ENCODE data around the gene DACH1.
"Not testable (repeated sequence)": the region's sequence is repeated elsewhere in the genome, so short reads cannot be mapped to it uniquely, and the experiment has no call there.

DACH1 gene

DNA sequence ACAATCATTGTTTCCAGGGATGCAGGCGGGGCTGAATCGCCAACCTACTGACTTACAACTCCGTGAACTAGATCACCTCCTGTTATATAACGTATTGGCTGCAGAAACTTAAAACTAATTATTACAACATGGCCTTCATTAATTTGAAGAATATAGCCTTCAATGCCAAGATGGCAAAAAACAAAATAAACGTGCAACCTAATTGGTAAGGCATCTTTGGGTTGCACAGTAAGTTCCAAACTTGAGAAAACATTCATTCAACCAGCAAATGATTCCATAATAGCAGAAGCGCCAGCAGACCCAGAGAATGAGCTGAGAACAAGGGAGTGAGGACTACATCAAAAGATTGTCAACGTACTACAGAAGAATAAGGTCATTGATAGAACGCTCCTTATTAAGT, 39.8 kb downstream of the DACH1 start:
- DNase-seq: no peak

DNA sequence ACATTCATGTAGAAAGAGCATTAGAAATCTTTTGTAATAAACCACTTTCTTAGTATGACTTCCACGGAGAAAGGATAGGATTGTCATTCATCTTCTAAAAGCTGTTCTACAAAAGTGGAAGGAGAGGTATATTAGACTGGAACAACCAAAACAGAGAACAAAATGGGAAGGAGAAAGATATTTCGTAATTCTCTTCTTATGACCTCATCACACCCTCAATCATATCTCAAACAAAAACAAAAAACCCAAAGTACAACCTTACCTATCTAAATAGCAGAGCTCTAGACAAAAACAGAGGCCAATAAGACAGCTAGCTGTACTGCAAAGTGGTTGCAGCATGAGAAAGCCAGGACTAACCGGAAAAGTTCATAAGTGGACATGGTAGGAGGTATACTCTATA, 46.3 kb downstream of the DACH1 start:
- no peak for DNase-seq

DNA sequence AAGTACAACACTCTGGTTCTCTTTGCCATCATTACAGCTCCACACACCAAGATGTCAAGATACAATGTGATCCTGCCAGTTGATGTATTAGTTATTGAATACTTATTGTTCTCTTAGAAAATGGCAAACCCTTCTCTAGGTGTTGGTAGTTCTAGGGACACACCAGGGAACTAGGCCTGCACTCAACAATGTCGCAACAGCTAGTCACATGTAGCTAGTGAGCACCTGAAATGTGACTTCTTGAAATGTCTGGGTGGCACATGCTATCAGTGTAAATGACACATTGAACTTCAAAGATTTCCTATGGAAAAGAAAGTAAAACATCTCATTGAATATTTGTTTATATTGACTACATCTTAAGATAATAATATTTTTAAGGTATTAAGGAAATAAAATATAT, 49.7 kb downstream of the DACH1 start:
- DNase-seq: no peak

DNA sequence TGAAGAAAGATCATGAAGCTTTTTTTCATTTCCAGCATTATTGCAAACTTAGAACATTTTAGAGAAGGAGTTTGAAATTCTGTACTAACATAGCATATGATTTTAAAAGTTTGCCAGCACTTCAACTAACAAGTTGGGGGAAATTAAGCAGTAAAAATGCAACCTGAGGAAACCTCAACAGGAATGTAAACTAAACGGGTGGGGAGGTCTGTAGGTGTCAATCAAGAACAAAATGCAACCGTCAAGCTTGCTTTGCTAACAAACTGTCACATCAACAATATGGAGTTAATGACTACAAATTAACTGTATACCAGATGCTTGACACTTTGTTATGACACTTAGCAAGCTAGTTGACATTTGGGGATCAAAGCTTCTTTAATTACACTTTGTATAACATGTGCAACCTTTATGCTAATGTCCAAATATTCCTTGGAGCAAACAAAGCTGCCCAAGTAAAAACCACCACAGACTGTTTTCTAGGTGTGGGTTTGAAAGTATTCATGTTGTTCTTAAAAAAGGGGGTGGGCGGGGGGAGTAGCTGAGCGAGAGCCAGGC, 52.1 kb downstream of the DACH1 start:
- no peak for DNase-seq

DNA sequence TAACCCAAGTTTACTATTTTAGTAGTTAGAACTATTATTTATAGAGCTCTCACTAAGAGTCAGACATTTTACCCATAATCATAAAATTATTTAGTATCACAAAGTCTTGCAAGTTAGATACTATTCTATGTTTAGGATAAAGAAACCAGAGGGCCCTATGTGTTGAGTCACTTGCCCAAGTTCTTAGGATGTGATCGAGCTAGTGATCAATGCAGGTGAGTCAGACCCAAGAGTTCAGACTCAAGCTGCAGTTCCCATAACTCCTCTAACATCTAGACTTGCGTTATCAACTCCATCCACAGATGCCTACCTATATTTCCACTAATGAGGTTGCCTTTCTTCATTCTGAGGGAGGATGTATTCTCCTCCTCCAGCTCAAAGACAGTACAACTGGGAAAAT, 53.8 kb downstream of the DACH1 start:
- no peak for DNase-seq

DNA sequence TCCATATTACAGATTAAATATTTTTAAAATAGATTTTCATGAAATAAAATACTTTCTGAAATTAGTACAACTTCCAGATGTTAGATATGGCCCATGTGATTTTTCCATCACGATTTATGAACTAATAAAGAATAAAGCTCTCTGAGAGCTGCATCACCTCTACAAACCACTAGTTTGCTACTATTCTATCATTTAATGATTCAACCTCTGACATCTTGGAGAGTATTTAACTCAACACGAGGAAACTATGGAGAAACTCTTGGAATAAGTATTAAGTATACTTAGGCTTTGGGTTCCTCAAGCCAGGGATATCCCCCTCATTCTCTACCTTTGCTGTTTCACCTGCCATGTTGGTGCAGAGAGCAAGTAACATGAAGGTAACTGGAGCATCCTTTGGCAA, 55.7 kb downstream of the DACH1 start:
- no peak for DNase-seq

DNA sequence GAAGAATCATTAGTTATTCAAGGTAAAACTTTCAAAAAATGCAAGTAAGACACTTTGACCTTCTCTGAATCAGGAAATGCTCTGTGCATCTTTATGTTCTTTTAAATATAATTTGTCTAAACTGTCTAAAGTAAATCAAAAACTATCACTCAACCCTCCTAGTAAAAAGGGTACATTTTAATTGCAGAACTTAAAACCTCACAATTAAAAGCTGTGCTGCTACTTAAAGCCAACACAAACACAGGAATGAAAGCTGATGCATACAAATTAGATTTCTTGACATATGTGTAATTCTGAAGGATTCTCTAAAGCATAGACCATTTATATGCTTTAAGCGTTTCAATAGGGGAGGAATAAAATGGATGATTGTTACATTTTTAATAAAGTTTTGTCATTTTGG, 58.3 kb downstream of the DACH1 start:
- DNase-seq: no peak

DNA sequence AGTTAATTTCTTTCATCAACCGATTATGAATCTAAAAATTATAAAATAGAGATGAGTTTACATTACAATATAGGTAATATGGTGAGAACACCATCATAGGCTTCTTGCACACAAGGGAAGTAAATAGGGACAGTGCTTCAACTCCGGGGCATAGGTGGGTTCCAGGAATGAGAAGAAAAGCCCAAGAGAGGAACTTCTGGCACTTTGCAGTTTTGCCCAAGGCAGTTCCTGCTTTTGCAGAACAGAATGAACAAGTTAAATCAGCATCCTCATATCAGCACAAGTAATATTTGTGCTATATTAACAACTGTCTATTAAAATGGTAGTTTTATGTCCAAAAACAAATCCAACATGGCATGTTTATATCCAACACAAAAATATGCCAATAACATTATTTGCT, 60.1 kb downstream of the DACH1 start:
- no peak for DNase-seq

DNA sequence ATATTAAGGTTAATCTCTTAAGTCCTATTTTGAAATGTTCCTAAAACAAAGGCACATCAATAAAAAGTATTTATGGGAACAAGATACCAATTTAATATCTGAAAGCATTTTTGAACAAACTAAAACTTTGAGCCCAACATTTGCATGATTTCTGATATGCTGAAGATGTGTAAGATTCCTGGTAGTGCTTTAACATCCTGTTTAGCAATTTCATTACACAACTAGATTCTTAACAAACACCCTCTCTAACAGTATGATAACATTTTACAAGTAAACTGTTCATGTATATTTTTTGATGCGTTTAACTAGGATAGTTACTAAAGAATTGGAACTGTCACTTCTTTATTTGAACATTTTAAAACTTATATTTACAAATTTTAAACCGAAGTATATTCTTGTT, 63.9 kb downstream of the DACH1 start:
- DNase-seq: no peak

DNA sequence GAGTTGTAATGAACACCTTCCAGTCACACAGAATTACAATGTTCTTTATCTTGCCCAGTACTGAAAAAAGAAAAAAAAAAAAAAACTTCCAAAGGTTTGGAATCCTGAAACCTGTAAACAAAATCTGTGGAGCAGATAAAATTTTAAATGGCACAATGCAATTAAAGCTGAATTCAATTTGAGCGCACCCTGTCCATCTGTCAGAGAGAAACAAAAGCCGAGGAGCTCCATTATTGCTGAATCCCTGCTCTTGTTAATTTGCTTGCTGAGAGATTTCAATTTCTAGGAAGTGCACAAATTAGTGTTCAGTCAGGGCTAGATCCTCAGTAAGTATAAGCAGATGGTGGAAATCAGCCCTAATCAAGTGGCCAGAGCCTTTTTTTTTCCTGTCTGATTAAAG, 65.2 kb downstream of the DACH1 start:
- DNase-seq: no peak

DNA sequence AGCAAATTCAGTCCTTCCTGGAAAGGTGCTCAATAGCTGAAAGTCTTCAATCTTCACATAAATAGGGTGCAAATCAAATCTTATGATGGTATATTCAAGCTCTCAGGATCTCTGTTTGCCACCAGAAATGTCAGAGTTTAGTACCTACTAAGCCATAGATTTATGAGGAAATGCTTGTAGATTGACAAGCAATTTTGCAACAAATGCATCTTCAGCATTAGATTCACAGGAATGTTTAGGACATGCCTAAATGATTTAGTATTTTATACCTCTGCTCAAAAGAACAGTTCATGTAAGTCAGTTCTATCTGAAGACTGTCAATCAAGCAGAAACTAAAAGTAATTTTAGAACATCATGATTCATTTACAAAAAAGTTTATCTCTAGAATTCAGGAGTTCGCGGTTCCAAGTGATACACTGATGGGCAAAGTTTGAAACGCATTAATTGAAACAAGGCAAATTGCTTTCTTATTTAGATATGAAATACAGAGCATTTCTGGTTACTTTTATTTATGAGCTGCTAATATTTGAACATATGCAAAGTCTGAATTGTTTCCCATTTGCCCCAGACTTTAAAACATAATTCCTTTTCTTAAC, 65.7 kb downstream of the DACH1 start:
- DNase-seq: no peak

DNA sequence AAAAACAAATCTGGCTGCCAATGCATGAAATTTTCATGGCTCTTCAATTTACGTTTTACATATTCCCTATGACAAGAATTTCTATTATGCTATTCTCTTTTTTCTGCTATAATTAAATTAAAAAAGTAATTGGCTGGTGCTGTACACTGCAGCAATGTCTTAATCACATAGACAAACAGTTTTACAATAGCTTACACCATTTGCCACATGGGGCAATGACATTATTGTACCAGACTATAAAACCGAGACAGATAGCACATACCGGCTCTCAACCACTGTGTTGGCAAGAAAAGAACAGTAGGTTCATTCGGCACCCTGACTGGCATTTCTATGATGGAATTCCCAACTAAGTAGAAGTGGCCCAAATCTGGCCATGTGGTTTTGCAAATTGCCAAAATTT, 67.7 kb downstream of the DACH1 start:
- DNase-seq: no peak

DNA sequence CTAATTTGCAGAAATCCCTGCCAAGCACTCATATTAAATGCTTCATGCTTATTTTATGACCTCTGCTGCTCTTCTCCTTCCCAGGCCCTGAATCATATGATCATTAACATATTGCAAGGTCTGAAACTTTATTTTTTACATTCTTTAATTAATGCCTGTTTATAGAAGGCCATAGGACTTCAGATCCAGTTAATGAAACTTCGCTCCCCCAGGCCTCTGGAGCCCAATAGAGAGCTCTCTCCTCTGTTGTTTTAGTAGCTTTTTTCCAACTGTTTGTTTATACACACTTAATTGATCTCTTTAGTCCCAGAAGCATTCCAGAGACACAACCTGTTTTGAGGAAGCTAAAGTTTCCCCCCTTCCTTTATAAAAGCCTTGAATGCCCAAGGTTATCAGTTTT, 68.3 kb downstream of the DACH1 start:
- DNase-seq: no peak

DNA sequence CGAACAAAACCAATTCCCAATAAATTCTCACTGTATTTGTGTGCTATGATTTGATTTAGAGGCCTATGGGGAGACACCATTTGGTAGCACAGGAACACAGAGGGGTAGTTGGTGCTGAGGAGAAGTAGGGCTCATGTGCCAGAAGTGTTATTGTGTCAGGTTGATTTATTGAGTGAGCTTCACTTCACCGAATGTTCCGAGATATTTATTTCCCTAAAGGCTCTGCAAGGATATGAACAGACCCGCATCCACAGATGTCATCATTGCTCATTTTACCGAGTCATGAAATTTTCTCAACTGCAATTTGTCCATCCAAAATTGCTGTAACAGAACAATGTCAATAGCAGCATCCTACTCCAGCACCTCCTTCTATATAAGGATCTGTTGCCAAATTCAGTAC, 69.5 kb downstream of the DACH1 start:
- DNase-seq: no peak

DNA sequence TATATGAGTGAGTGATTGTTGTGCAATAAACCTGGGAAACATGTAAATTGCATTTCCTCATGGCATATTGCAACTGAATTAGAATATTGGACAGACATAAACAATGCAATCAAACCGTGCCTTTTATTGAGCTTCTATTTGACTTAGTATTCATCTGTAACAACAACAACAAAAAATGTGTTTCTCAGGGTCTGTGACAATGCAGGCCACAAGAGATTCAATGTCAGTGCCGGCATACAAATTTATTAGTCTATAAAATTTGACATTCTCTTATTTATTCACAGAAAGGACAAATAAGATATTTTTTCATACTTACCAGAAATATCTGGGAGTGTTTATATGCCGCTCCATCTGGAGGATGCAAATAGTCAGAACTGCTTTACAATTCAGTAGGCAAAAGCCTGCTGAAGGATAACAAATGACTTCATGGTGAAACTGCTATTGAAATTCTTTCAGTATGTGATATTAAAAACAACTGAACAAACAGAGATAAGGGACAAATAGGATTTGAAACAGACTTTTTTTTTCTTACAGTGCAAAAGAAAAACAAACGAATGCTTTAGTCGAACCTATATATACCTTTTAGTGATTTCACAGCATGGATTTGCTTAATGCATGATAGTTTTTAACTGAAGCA, 77.2 kb downstream of the DACH1 start:
- DNase-seq: no peak

DNA sequence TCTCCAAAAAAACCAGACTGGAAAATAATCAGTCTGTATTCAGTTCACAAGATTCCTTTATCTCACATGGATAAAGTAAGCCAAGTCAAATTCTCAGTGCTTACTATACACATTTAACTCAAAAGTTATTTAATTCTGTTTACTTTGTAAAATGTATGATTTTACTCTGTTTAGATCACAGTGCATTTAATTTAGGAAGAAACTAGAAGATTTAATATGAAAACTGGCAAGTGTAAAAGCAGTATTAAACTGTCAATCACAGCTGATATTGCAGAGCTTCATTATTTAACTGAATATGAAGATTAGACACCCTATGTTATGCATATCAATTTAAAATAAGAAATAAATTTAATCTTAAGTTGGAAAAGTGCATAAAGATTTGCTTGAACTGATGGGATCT, 78.0 kb downstream of the DACH1 start:
- DNase-seq: no peak

DNA sequence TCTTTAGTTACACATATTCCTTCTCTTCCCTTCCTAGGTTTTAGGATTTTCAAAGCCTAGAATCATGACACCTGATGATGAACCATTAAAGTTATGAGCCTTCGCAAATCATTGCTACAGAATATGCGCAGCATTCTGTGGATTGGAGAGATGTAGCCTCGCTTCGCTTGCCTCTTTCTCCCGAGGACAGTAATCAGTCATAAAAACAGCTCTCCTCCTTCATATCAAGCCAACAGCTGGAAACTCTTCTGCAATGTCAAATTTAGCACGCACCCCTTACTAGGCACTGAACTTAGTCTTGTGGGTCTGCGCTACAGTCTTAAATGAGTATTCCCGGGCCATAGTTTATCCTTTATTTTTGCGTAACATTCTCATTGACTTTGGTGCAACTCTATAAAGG, 79.6 kb downstream of the DACH1 start:
- DNase-seq: no peak

DNA sequence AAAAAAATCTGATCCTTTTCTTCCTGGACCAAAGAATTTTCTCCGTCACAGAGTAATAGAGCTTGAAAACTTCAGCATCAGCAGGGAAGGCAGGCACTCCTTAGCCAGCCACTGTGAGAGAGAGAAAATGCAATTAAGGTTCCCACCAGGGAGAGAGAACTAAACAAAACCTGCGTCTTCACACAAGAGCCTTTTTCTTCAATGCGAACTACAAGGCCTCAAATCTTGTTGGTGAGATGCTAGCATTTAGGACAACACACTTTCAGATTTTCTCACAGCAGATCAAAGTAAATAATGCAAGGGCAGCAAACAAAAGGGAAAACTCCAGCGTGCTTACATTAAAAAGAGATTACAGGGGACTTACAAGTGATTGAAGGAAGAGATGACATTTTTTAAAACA, 80.1 kb downstream of the DACH1 start:
- DNase-seq: no peak

DNA sequence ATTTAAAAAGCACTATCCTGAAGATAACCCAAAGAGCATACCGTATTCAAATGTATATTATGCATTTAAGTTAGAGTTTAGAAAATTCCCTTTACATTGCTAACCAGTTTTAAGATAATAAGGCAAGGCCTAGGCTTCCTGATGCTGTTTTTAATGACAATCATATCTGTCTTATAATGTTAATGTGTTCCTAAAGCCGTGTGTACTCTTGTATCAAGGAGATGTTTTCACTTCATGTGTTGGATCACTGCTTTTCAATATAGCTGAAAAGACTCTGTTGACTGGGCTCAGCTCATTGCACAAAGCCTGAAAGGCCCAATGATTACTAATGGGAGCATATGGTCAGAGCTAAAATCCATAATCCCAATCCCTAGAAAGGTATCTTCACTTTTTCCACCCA, 81.6 kb downstream of the DACH1 start:
- no peak for DNase-seq

DNA sequence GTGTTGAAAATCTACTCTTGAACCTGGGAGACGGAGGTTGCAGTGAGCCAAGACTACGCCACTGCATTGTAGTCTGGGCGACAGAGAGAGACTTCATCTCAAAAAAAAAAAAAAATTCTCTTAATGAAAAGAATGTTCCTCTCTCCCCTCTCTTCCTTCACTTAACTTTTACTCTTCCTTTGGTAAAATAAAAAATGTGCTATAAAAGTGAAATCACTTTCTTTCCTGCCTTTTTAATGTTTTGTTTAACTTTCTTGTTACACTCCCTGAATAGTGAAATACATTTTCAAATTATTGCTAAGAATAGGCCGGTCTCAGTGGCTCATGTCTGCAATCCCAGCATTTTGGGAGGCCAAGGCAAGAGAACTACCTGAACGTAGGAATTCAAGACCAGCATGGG, 86.5 kb downstream of the DACH1 start:
- DNase-seq: no peak

DNA sequence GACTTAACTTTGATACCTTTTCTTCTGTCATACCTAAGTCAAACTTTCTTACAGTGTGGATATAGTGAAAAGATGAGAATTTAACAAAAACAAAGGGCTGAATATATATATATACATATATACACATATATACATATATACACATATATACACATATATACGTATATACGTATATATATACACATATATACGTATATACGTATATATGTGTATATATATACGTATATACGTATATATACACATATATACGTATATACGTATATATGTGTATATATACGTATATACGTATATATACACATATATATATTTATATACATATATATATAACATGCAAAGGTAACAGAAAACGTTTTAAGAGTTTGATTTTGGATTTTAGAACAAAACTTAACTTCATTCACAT, 88.0 kb downstream of the DACH1 start:
- not testable (repeated sequence) for DNase-seq

DNA sequence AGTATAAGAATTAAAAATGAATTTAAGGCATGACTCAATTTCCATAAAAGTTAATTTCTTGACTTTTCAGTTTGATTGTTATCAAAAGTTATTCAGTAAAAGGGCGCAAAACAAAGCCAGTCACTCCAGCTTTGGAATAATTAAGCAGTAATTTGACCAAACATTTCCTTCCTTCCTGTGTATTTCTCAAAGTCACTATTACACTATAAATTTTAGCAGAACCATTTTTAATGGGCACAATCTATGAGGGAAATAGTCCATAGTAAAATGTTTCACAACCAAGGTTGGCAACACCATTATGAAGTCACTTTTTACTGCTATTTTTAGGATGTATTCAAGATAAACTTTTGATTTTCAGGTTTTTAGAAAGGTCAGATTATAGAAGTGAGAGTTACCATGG, 91.0 kb downstream of the DACH1 start:
- DNase-seq: no peak

DNA sequence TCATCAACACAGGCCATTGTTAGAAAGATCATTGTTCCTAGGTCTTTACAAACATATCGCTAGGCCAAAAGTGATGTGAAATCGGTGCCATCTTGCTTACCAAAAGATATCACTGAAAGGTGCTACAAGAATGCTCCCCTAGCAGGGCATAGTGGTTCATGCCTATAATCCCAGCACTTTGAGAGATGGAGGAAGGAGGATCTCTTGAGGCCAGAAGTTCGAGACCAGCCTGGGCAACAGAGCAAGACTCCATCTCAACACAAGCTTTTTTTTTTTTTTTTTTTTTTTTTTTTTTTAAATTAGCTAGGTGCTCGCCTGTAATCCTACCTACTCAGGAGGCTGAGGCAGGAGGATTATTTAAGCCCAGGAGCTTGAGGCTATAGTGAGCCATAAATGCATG, 92.1 kb downstream of the DACH1 start:
- no peak for DNase-seq

DNA sequence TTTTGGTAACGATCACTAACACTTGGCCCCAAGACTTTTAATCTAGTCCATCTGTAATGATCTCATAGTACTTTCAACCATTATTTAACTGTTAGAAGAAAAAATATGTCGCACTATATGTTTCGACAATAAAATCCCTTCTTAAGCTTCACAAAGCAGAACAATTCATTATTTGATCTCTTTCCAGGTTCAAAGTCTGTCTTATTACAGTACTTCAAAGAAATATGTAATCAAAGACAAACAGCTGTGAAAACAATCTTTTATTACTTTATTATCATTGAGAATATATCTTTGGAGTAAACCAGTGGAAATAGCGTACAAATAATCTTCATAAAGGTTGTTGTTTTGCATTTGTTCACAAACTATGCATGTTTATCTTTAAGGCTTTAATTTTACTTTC, 93.5 kb downstream of the DACH1 start:
- DNase-seq: no peak

DNA sequence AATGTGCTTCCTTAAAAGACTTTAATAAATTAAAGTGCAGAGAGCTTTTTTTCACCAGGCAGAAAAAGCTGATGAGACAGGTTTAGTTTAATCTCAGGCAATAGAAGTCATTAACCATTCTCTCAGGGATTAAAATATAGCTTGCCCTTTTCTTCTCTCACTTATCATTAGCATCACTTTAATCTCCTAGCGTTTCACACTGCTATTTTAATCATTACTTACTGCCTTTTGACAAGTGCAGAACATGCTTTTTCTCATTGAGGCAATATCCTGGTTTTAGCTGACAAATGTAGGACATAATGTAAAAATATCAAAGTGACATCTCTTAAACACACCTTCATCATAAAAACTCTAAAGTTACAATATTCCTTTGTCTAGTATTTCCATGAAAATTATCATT, 94.6 kb downstream of the DACH1 start:
- no peak for DNase-seq

Measured in CD4-positive, alpha-beta T cell treated with Interleukin-15 for 1 hour (primary cell).